GM18526 (cell line): ENCODE data around the gene LONP1.

Experiments used
- POLR2A ChIP-seq: IDR thresholded peaks from 3 replicates; pipeline ENCODE4 v1.6.1; 2011; ENCODE audit not compliant: insufficient read length; ENCODE audit errors: extremely low read depth

Gene LONP1

GRCh38 chr19:5719961-5720790 lies at the start of gene LONP1, which contains the start of gene CATSPERD:
Gene LONP1 (minus strand): TSS chr19:5720146. CDS start chr19:5720132, 14 bp downstream.
Gene CATSPERD (plus strand): TSS chr19:5720637. CDS start chr19:5720738, 101 bp downstream.
- peak; percentile 88 for TF ChIP-seq POLR2A

- TF ChIP-seq POLR2A: no peak
Observed at GRCh38 chr19:5767949-5768348, 48.0 kb upstream of the LONP1 start.

- TF ChIP-seq POLR2A: no peak
Observed at GRCh38 chr19:5765220-5765619, 45.3 kb upstream of the LONP1 start.

GRCh38 chr19:5762608-5763217 lies 42.8 kb upstream of the LONP1 start:
- TF ChIP-seq POLR2A: no peak

GRCh38 chr19:5753743-5754142 lies 33.8 kb upstream of the LONP1 start:
- TF ChIP-seq POLR2A: no peak

- no peak for TF ChIP-seq POLR2A
Observed at GRCh38 chr19:5751709-5752108, 31.8 kb upstream of the LONP1 start.

- no peak for TF ChIP-seq POLR2A
Observed at GRCh38 chr19:5749505-5749904, 29.6 kb upstream of the LONP1 start.

- no peak for TF ChIP-seq POLR2A
Observed at GRCh38 chr19:5743630-5744029, 23.7 kb upstream of the LONP1 start.

- no peak for TF ChIP-seq POLR2A
Observed at GRCh38 chr19:5742051-5742450, 22.1 kb upstream of the LONP1 start.

GRCh38 chr19:5738423-5738822 lies 18.5 kb upstream of the LONP1 start:
- no peak for TF ChIP-seq POLR2A

- TF ChIP-seq POLR2A: no peak
Observed at GRCh38 chr19:5727453-5728050, 7.6 kb upstream of the LONP1 start.

- TF ChIP-seq POLR2A: no peak
Observed at GRCh38 chr19:5719274-5719960, 529 bp downstream of the LONP1 start.

- TF ChIP-seq POLR2A: peak; percentile 17
Observed at GRCh38 chr19:5718579-5719273, 1.2 kb downstream of the LONP1 start.

GRCh38 chr19:5718037-5718578 lies 1.8 kb downstream of the LONP1 start:
- no peak for TF ChIP-seq POLR2A
